Testis (tissue), 3 donors: ENCODE measurements around the gene RAB22A. TPM values are rescaled to one million over a fixed set of nuclear protein-coding genes. Genes with fewer than 3 reads are reported as not detected.

Source experiments
- DNase-seq: peaks from one replicate; pipeline ENCODE4 v3.0.0-alpha.2; 2019
- H3K27ac ChIP-seq, 2 donors: fragments of 200-600 bp; sonication (generic); one replicate each; pipeline ENCODE4 v1.5.1; 2019
- H3K27me3 ChIP-seq: fragments of 200-600 bp; sonication (generic); one replicate; pipeline ENCODE4 v1.5.1; 2019
- H3K36me3 ChIP-seq: fragments of 200-600 bp; sonication (generic); one replicate; pipeline ENCODE4 v1.5.1; 2017; ENCODE audit warnings: low read depth; ENCODE audit errors: missing control alignments
- H3K4me1 ChIP-seq: fragments of 200-600 bp; sonication (generic); one replicate; pipeline ENCODE4 v1.5.1; 2019
- H3K4me3 ChIP-seq, 2 donors: fragments of 200-600 bp; sonication (generic); one replicate each; pipeline ENCODE4 v1.5.1; 2017 to 2019
- H3K9me3 ChIP-seq: fragments of 200-600 bp; sonication (generic); one replicate; pipeline ENCODE4 v1.5.1; 2017
- POLR2A ChIP-seq: fragments of 450-650 bp; IDR thresholded peaks from one replicate; pipeline ENCODE4 v1.6.1; 2017; ENCODE audit warnings: antibody characterized with exemption, mild to moderate bottlenecking, moderate library complexity
- WGBS, 2 donors: methylation state at CpG; one replicate each; pipeline ENCODE4 v1.1.5; 2018; 5-methylcytosine and 5-hydroxymethylcytosine counted together
- intact Hi-C: fragments of 100-400 bp; cut with DNase I; formaldehyde crosslinking; loops from one replicate; pipeline ENCODE4 v1.15.1; 2023; ENCODE audit warnings: low total_unique reads
- polyA plus RNA-seq: library from polyadenylated mRNA; stranded (reverse); fragments of 350-450 nt; fragmentation: Illumina TruSeq; extraction: RNeasy Lipid Tissue Mini Kit (QIAGEN cat#74804); gene quantifications from one replicate; pipeline ENCODE4 v1.2.3, GENCODE V29; 2014; ENCODE audit warnings: low read depth, low replicate concordance; ENCODE audit not compliant: insufficient read depth
- total RNA-seq, 2 donors: library from RNA; depleted of rRNA; stranded (reverse); fragments of >200 nt; gene quantifications; one replicate each; pipeline ENCODE4 v1.2.3, GENCODE V29; 2016
- TF ChIP-seq, protein P1 (sequence below), 3 experiments: fragments of 450-650 bp in 2 of 3; fragments of 200-600 bp in 1 of 3; sonication (generic) in 1 of 3; IDR thresholded peaks; one replicate each; pipeline ENCODE4 v1.5.1; 2016 to 2019; ENCODE audit warnings: antibody characterized with exemption in 3 of 3, mild to moderate bottlenecking in 2 of 3, moderate library complexity in 1 of 3

RAB22A gene
- total and polyA plus RNA-seq, 3 donors from 2014 or later, result 11.2 to 20.8 (median 19.2) TPM

DNA sequence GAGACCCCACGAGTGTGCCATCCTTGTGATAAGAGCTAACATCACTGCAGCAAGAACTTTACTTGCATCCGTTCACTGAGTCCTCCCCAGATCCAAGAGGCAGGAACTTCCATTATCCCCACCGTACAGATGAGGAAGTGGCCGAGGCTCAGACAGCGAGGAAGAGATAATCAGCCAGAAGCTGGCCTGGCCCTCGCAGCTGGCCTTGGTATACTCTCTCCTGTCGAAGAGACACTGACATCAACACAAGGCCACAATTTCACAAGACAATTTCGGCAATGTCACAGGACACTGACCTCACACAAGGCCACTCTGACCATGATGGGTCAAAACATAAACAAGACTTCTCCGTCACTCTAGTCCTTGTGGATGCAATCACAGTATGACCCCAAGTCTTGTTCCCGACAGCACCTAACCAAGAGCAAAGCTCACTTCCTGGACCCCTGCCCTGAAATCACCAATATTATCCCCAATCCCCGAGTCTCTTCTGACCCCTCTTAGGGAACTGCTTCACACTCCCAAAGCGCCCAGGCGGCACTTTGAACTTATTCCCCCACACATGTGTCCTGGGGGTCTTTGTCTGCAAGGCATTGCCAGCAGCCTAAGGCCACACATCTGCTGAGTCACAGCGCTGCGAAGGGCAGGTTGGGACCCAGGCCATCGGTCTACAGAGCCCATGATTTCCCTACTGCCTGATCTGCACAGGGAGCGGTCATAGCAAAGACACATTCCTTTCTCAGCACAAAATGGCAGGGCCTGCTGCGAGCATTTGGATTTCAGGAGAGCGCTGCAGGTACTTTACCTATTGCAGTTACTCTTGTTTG lies 64.7 kb downstream of the RAB22A start:
- DNase-seq, result no peak
- H3K9me3 ChIP-seq, result no peaks in the 10 kb centered on the region
- intact Hi-C loops, result no loop called here
- no peaks in the 10 kb centered on the region for H3K36me3 ChIP-seq
- H3K4me3 ChIP-seq, result no peak overlapping the region
- TF ChIP-seq POLR2A, result no peak
- TF ChIP-seq, protein P1, sequence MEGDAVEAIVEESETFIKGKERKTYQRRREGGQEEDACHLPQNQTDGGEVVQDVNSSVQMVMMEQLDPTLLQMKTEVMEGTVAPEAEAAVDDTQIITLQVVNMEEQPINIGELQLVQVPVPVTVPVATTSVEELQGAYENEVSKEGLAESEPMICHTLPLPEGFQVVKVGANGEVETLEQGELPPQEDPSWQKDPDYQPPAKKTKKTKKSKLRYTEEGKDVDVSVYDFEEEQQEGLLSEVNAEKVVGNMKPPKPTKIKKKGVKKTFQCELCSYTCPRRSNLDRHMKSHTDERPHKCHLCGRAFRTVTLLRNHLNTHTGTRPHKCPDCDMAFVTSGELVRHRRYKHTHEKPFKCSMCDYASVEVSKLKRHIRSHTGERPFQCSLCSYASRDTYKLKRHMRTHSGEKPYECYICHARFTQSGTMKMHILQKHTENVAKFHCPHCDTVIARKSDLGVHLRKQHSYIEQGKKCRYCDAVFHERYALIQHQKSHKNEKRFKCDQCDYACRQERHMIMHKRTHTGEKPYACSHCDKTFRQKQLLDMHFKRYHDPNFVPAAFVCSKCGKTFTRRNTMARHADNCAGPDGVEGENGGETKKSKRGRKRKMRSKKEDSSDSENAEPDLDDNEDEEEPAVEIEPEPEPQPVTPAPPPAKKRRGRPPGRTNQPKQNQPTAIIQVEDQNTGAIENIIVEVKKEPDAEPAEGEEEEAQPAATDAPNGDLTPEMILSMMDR (IDR thresholded peaks at IDR 0.05), result no peak
- H3K27ac ChIP-seq, result no peak overlapping the region
- no peaks in the 10 kb centered on the region for H3K27me3 ChIP-seq
- no peaks in the 10 kb centered on the region for H3K4me1 ChIP-seq
- 82 to 86% methylated on average over 19 of the region's 19 CpGs for WGBS, 2 donors

- Histone ChIP-seq H3K27me3 (no peaks in the 10 kb centered on the region), H3K4me3 (no peak overlapping the region), H3K36me3 (no peaks in the 10 kb centered on the region), H3K27ac (no peak overlapping the region), H3K4me1 (no peaks in the 10 kb centered on the region), H3K9me3 (no peaks in the 10 kb centered on the region)
- no peak for TF ChIP-seq POLR2A
- TF ChIP-seq, protein P1 (IDR thresholded peaks at IDR 0.05), result no peak
- WGBS, 2 donors, result 60 to 62% methylated on average over 8 of the region's 8 CpGs
- intact Hi-C loops, result no loop called here
- DNase-seq, result no peak
These were observed 65.6 kb downstream of the RAB22A start for GRCh38 chr20:58374906-58375758.

GRCh38 chr20:58375759-58376352 lies 66.3 kb downstream of the RAB22A start:
- H3K27ac ChIP-seq, result no peak overlapping the region
- no peak overlapping the region for H3K4me3 ChIP-seq
- TF ChIP-seq POLR2A, result no peak
- TF ChIP-seq, protein P1 (IDR thresholded peaks at IDR 0.05), result no peak
- intact Hi-C loops, result no loop called here
- 82 to 89% methylated on average over 10 of the region's 10 CpGs for WGBS, 2 donors
- no peaks in the 10 kb centered on the region for H3K9me3 ChIP-seq
- DNase-seq, result no peak
- no peaks in the 10 kb centered on the region for H3K36me3 ChIP-seq
- H3K4me1 ChIP-seq, result no peaks in the 10 kb centered on the region
- H3K27me3 ChIP-seq, result no peaks in the 10 kb centered on the region

- Histone ChIP-seq H3K27me3 (no peaks in the 10 kb centered on the region), H3K4me3 (no peak overlapping the region), H3K9me3 (no peaks in the 10 kb centered on the region), H3K36me3 (no peaks in the 10 kb centered on the region), H3K27ac (no peak overlapping the region), H3K4me1 (no peaks in the 10 kb centered on the region)
- no peak for DNase-seq
- 92 to 95% methylated on average over 1 of the region's 1 CpG for WGBS, 2 donors
- TF ChIP-seq, protein P1 (IDR thresholded peaks at IDR 0.05), result no peak
- TF ChIP-seq POLR2A, result no peak
- intact Hi-C loops, result no loop called here
These were observed 67.5 kb downstream of the RAB22A start for GRCh38 chr20:58377017-58377416.
